Suppressor macrophage treated with lipopolysaccharide for 1 hour (primary cell): ENCODE data around the gene GSTT2B.
"Not testable (repeated sequence)": the region's sequence is repeated elsewhere in the genome, so short reads cannot be mapped to it uniquely, and the experiment has no call there.

Source experiments
- DNase-seq, 3 donors: peaks; one replicate each; pipeline ENCODE4 v3.0.0-alpha.2; 2020 to 2022

The GSTT2B gene, protein sequence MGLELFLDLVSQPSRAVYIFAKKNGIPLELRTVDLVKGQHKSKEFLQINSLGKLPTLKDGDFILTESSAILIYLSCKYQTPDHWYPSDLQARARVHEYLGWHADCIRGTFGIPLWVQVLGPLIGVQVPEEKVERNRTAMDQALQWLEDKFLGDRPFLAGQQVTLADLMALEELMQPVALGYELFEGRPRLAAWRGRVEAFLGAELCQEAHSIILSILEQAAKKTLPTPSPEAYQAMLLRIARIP

GRCh38 chr22:23961084-23961771, at the start of gene GSTT2B:
TSS of gene GSTT2B (minus strand) at chr22:23961195. CDS start at chr22:23961131, 64 bp downstream.
- DNase-seq = not testable (repeated sequence)

DNA sequence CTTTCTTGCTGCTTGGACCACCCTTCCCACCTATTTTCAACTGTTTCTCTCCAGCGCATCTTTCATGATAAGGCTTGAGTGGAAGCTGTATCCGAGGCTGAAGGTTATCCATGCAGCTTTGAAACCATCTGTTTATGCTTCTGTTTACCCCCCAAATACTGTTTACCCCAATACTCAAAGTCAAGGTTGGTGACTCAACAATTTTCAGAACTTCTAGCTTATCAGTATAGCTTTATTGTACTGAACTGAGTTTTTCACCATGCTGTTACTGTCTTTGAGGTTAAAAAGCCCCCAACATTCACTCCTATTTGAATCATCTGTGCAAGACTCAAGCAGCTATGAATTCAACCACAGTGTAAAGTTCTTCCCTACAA, 49.0 kb upstream of the GSTT2B start:
- no peak for DNase-seq

DNA sequence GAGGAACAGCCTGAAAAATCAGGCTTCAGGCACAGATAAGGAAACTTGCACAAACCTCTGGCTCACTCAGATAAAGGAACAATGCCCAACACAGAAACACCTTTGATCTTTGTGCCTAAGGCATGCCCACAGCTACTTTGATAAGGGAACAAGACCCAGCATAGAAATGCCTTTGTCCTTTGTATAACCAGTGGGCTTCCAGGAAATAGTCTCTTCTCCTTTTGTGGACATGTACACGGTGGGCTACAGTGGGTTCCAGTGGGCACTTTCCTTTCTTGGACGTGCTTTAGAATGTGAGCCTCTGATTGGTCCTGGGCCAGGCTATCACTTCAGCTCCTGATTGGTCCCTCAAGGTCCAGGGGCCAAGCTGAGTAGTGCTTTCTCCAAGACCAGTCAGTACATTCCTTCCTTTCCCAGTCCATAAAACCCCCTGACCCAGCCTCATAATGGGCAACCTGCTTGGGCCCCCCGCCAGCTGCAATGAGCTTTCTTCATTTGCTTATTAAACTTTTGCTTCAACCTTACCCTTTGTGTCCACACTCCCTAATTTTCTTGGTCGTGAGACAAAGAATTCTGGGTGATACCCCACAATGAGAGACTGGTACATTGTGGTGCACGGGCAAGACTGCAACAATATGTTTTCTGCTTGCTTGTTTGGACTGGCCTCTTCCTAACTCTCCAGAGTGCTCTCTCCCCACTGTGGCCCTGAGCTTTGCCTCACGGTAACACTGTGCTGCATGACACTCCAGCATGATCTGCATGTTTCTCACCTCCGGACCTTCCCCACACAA, 48.4 kb upstream of the GSTT2B start:
- DNase-seq = no peak

- DNase-seq = no peak
Observed at GRCh38 chr22:24008381-24009226, 47.6 kb upstream of the GSTT2B start.

- DNase-seq = no peak
Observed at GRCh38 chr22:24008022-24008283, 47.0 kb upstream of the GSTT2B start.

DNA sequence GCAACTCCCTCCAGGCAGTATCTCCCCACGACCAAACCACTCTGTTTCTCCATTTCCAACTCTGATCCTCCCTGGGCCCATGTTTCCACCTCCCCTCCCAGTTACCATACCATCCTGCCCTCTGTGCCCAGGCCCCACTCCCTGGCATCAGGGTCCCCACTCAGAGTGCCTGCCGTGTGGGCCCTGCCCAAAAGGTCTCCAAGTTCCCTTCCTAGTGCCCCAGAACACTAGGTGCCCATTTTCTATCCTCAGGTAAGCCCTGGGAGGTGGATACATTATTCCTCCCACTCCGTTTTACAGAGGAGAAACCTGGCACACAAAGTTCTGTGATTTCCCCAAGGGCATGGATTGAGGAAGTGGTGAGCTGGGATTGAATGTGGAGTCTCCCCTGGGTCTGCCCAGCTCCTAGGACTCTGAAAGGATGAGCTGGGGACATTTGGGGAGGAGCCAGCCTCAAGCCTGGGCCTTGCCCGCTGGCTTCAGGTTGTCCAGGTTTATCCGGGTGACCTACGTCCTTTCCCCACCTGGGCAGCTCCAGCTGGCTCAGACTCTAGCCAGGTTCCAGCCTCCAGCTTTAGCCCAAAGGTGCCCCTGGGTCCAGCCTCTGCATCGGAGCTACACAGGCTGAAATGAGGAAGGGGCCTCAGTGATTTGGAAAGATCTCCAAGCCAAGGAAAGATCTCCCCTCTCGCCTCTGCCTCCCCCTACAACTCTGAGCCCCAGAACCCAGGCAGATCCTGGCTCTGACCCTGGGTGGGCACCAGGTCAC, 46.4 kb upstream of the GSTT2B start:
- peak; percentile 32 to 62 (median 49) for DNase-seq

DNA sequence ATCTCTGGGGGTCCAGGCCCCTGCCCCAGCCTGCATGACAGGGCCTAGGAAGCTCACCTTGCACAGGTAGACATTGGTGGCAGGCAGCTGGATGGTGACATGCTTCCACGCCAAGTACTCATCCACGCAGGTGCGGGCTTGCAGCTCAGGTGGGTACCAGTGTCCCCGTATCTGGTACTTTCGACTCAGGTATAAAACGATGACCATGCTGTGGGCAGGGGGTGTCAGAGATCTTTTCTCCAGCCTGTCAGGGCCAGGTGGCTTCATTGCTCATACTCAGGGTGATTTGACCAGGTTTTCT, 45.9 kb upstream of the GSTT2B start:
- DNase-seq = no peak

- DNase-seq = no peak
Observed at GRCh38 chr22:24006207-24006913, 45.4 kb upstream of the GSTT2B start.

DNA sequence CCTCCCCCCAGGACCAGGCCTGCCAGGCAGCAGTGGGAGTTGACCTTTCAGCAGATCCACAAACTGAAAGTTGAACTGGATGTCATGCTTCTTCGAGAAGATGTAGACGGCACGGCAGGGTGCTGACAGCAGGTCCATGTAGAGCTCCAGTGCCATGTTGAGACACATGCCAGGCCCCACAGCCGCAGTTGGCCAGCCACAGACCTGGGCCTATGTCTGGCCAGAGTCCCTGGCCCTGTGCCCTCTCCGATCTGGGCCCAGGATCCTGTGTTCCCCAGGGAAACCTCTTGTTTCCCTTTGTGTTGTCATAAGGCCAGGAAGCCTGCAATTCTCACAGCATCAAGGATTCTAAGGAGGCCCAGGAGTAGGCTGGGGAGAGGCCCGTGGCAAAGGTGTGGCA, 44.2 kb upstream of the GSTT2B start, which contains the start of gene GSTT4:
TSS of gene GSTT4 (minus strand) at position 253 of the 400 bp plus-strand sequence. CDS start at position 156, 97 bp downstream.
- no peak for DNase-seq

- DNase-seq = no peak
Observed at GRCh38 chr22:24003887-24004286, 42.9 kb upstream of the GSTT2B start.

DNA sequence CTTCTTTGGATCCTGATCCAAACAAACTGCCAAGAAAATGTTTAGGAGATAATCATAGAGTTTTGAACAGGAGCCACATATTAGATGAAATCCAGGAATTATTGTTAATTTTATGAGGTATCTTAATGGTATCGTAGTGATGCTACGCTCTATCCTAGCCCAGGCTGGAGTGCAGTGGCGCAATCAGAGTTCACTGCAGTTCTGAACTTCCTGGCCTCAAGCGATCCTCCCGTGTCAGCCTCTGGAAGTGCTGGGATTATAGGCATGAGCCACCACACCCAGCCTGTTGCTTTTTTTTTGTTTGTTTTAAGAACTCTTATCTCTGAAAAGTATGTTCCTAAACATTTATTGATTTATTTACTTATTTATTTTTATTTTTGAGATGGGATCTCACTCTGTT, 41.9 kb upstream of the GSTT2B start:
- no peak for DNase-seq

- DNase-seq = no peak
Observed at GRCh38 chr22:24002272-24002671, 41.3 kb upstream of the GSTT2B start.

GRCh38 chr22:24001314-24001713, 40.3 kb upstream of the GSTT2B start:
- DNase-seq = no peak

GRCh38 chr22:23999779-24000178, 38.8 kb upstream of the GSTT2B start:
- DNase-seq = not testable (repeated sequence)

- DNase-seq = no peak
Observed at GRCh38 chr22:23997092-23997491, 36.1 kb upstream of the GSTT2B start.

- not testable (repeated sequence) for DNase-seq
Observed at GRCh38 chr22:23993581-23994177, 32.7 kb upstream of the GSTT2B start.

GRCh38 chr22:23993080-23993479, 32.1 kb upstream of the GSTT2B start:
- not testable (repeated sequence) for DNase-seq

DNA sequence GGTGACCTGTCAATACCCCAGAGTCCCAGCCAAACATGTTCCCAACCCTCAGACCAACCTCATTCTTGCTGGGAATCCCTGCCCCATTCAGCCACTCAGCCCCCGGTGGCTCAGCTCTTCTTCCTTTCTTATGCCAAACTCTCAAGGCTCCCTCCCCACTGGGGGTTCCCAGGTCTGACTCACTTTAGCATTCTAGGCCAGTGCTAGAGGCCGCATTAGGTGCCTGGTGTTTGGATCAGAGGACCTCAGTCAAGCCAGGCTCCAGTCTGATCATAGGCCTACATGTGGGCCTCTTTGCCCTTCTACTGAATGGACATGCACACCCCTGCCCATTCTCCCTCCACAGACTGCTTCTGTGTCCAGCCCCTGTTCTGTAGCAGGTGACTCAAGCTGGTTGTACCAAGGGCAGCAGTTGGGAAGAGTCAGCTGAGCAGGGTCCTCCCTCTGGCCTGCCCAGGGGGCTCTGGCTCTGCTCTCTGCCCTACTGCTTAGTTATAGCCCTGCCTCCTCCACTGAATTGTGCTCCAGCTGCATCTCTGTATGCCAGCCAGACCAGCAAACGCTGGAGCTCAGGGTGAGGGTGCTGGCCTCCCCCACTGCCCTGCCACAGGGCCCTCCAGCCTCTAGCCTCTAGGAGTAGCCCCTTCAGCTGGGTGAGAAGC, 28.7 kb upstream of the GSTT2B start:
- DNase-seq = peak; percentile 70 to 88 (median 77)

DNA sequence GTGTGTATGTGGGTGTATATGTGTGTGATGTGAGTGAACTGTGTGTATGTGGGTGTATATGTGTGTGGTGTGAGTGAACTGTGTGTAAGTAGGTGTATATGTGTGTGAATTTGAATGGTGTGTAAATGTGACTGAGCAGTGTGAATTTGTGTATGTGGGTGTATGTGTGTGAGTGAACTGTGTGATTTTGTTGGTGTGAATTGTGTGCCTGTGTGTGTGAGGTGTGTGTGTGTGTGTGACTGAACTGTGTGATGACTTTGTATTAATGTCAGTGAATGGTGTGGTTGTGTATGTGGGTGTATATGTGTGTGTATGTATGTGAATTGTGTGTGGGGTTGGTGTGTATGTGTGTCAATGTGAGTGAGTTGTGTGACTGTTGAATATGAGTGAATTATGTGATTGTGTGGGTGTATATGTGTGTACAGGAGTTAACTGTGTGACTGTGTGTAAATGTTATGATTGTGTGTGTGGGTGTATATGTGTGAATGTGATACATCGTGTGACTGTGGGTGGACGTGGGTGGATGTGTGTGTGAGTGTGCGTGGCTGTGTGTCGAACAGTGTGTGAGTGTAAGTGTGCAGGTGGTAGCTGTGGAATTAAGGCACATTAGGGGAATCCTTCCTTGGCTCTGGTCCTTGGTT, 25.7 kb upstream of the GSTT2B start:
- DNase-seq = not testable (repeated sequence)

- DNase-seq = not testable (repeated sequence)
Observed at GRCh38 chr22:23986089-23986488, 25.1 kb upstream of the GSTT2B start.
